ENCODE results near the gene SORCS1.

DNA sequence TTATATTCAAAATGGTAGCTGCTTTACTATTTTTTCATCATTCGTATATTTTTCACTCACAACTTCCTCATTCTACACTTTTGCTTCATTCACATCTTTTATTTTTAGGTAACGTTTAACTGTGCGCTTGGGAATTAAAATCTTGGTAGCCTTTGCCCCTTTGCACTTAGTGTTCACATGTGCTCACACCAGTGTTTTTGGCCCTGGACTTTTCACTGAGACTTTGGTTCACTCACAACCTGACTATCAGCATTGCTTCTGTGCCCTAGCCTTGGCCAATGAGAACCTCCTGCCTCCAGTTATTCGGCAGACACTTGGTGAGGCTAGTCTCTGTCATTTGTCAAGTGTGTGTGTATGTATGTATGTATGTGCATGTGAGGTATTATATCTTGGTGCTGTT is 596.9 kb downstream of the SORCS1 start:
- TF ChIP-seq, protein P1, sequence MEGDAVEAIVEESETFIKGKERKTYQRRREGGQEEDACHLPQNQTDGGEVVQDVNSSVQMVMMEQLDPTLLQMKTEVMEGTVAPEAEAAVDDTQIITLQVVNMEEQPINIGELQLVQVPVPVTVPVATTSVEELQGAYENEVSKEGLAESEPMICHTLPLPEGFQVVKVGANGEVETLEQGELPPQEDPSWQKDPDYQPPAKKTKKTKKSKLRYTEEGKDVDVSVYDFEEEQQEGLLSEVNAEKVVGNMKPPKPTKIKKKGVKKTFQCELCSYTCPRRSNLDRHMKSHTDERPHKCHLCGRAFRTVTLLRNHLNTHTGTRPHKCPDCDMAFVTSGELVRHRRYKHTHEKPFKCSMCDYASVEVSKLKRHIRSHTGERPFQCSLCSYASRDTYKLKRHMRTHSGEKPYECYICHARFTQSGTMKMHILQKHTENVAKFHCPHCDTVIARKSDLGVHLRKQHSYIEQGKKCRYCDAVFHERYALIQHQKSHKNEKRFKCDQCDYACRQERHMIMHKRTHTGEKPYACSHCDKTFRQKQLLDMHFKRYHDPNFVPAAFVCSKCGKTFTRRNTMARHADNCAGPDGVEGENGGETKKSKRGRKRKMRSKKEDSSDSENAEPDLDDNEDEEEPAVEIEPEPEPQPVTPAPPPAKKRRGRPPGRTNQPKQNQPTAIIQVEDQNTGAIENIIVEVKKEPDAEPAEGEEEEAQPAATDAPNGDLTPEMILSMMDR (conservative IDR thresholded peaks at IDR 0.05 in 1 of 2, IDR thresholded peaks at IDR 0.05 in 1 of 2; ENCODE audit: low read depth in 1 of 2, low read length in 2 of 2), result no peak
- TF ChIP-seq EZH2 (IDR thresholded peaks at IDR 0.05; ENCODE audit: low read length, missing control alignments), result no peak
